K562 (cell line): ENCODE results near the gene PAQR8. TPM values are rescaled to one million over a fixed set of nuclear protein-coding genes. Genes with fewer than 3 reads are reported as not detected.
A peak's percentile ranks its signal among the peaks of the same experiment; 100 is the strongest.

ENCODE experiments used
- ATAC-seq: fragments of 200-7000 bp; cut with Tn5 transposase; 3 replicates; pipeline ENCODE4 v1.9.1; 2020; ENCODE audit warnings: moderate library complexity
- BruUV-seq: library from RNA; stranded (reverse); fragments of 400-500 nt; replicated peaks from 2 replicates; lab custom pipeline; 2021; lab: Mats Ljungman, UMichigan
- CTCF ChIA-PET: fragments of 300-600 bp; formaldehyde crosslinking; extraction: SDS; loops from one replicate; lab custom pipeline; 2021; ENCODE audit warnings: low intra/inter-chr PET ratio; lab: Yijun Ruan, JAX
- POLR2A ChIA-PET: fragments of 300-600, 350-650 bp; sonication (Branson Sonifier 250); formaldehyde crosslinking; extraction: SDS; loops from one replicate; lab custom pipeline; 2021; ENCODE audit warnings: antibody characterized with exemption, inconsistent platforms; lab: Yijun Ruan, JAX
- DNase-seq, 4 experiments: peaks; one replicate each; pipeline versions ENCODE4 v3.0.0 to v3.0.0-alpha.2; 2011 to 2018; ENCODE audit warnings: low spot score in 3 of 4, mixed read lengths in 3 of 4; ENCODE audit errors: extremely low read depth in 1 of 4
- FAIRE-seq: peaks from 2 replicates; lab custom pipeline; 2011; peaks lifted over from hg19 to GRCh38; lab: Jason Lieb, UNC
- H2AFZ ChIP-seq: 2 replicates; pipeline ENCODE4 v1.6.0; 2011; ENCODE audit warnings: low read depth, low read length, control low read depth, inconsistent platforms
- H3K27ac ChIP-seq: fragments of 200-600 bp; 3 replicates; pipeline ENCODE4 v1.8.0; 2011; ENCODE audit warnings: low read depth, mild to moderate bottlenecking, control low read depth, inconsistent platforms, low read length, moderate library complexity, mixed read lengths; ENCODE audit errors: extremely low read depth
- H3K27me3 ChIP-seq, 2 experiments: fragments of 300-600 bp in 1 of 2; 2 replicates in 1 of 2; 3 replicates in 1 of 2; pipeline versions ENCODE4 v1.6.0 to v1.8.0; 2011; ENCODE audit warnings: inconsistent platforms in 2 of 2, low read length in 2 of 2, mild to moderate bottlenecking in 1 of 2, mixed read lengths in 1 of 2, moderate library complexity in 1 of 2; ENCODE audit not compliant: control insufficient read depth in 2 of 2, insufficient read depth in 2 of 2
- H3K36me3 ChIP-seq: fragments of 300-600 bp; 3 replicates; pipeline ENCODE4 v1.8.0; 2011; ENCODE audit warnings: mild to moderate bottlenecking, low read length, inconsistent platforms; ENCODE audit not compliant: control insufficient read depth, insufficient read depth
- H3K4me1 ChIP-seq, 2 experiments: fragments of 200-600 bp in 1 of 2; replicated peaks in 1 of 2; 2 replicates in 1 of 2; 3 replicates in 1 of 2; pipeline versions ENCODE4 v1.5.1 to v1.8.0; 2011; ENCODE audit warnings: inconsistent platforms in 2 of 2, low read length in 2 of 2, mild to moderate bottlenecking in 1 of 2, mixed read lengths in 1 of 2, moderate library complexity in 1 of 2; ENCODE audit not compliant: control insufficient read depth in 2 of 2, insufficient read depth in 2 of 2
- H3K4me2 ChIP-seq: 2 replicates; pipeline ENCODE4 v1.6.1; 2011; ENCODE audit warnings: low read length, control low read depth, inconsistent platforms, mixed read lengths; ENCODE audit not compliant: insufficient read depth
- H3K4me3 ChIP-seq: fragments of 200-600 bp; sonication (generic), shearing (Covaris generic); 2 replicates; pipeline ENCODE4 v1.5.1; 2016; ENCODE audit warnings: control low read depth, inconsistent platforms
- H3K79me2 ChIP-seq: fragments of 200-600 bp; 3 replicates; pipeline ENCODE4 v1.8.0; 2011; ENCODE audit warnings: low read length, inconsistent platforms; ENCODE audit not compliant: control insufficient read depth, insufficient read depth
- H3K9ac ChIP-seq, 2 experiments: 2 replicates each; pipeline versions ENCODE4 v1.6.0 to v1.6.1; 2011; ENCODE audit warnings: low read depth in 2 of 2, low read length in 2 of 2, control low read depth in 1 of 2, inconsistent platforms in 1 of 2, mild to moderate bottlenecking in 1 of 2, mixed read lengths in 1 of 2; ENCODE audit not compliant: insufficient read depth in 1 of 2
- H3K9me1 ChIP-seq: one replicate; pipeline ENCODE4 v1.6.0; 2011; ENCODE audit warnings: inconsistent platforms, mild to moderate bottlenecking, low read length, moderate library complexity; ENCODE audit not compliant: control insufficient read depth, insufficient read depth
- H3K9me3 ChIP-seq: replicated peaks from 2 replicates; pipeline ENCODE4 v1.5.1; 2011; ENCODE audit warnings: low read depth, low read length, inconsistent platforms; ENCODE audit not compliant: control insufficient read depth, insufficient read depth
- H4K20me1 ChIP-seq: replicated peaks from 2 replicates; pipeline ENCODE4 v1.6.1; 2011; ENCODE audit warnings: low read length, inconsistent platforms, mixed read lengths; ENCODE audit not compliant: control insufficient read depth, insufficient read depth
- ARID1B ChIP-seq: fragments of 450-650 bp; IDR thresholded peaks from 2 replicates; pipeline ENCODE4 v1.6.1; 2016; ENCODE audit warnings: antibody characterized with exemption, mild to moderate bottlenecking, inconsistent platforms
- CEBPB ChIP-seq: fragments of 450-650 bp; IDR thresholded peaks from 2 replicates; pipeline ENCODE4 v1.6.1; 2016; ENCODE audit warnings: missing genetic modification characterization, missing compliant biosample characterization
- CEBPG ChIP-seq, 3 experiments: fragments of 200-800 bp in 1 of 3; sonication (Bioruptor generic) in 1 of 3; sonication (generic) in 1 of 3; formaldehyde crosslinking in 1 of 3; IDR thresholded peaks in 2 of 3; conservative IDR thresholded peaks in 1 of 3; 2 replicates each; pipeline versions ENCODE4 v1.6.1 to v1.8.0; 2016 to 2022; ENCODE audit warnings: missing compliant biosample characterization in 2 of 3, missing genetic modification characterization in 2 of 3, mild to moderate bottlenecking in 1 of 3, missing genetic modification reagents in 1 of 3
- CTBP1 ChIP-seq: fragments of 450-650 bp; IDR thresholded peaks from 2 replicates; pipeline ENCODE4 v1.6.1; 2016; ENCODE audit warnings: borderline replicate concordance
- ESRRA ChIP-seq: fragments of 450-650 bp; IDR thresholded peaks from 2 replicates; pipeline ENCODE4 v1.6.1; 2014; ENCODE audit warnings: low read depth, mild to moderate bottlenecking, moderate library complexity, borderline replicate concordance
- FOSL1 ChIP-seq: fragments of 200-800 bp; sonication (Bioruptor generic); conservative IDR thresholded peaks from 2 replicates; pipeline ENCODE4 v1.6.1; 2016; ENCODE audit warnings: missing genetic modification characterization, missing compliant biosample characterization
- GABPB2 ChIP-seq: fragments of 250-450 bp; sonication (Bioruptor Pico); conservative IDR thresholded peaks from 2 replicates; pipeline ENCODE4 v1.5.1; 2021; ENCODE audit warnings: mild to moderate bottlenecking
- JUN ChIP-seq, 2 experiments: sonication (generic) in 1 of 2; formaldehyde crosslinking in 1 of 2; IDR thresholded peaks; 2 replicates each; pipeline versions ENCODE4 v1.6.1 to v1.8.0; 2012 to 2022; ENCODE audit warnings: borderline replicate concordance in 2 of 2, mild to moderate bottlenecking in 2 of 2, improper control_type of control experiment in 1 of 2, low read depth in 1 of 2, low read length in 1 of 2, missing genetic modification reagents in 1 of 2
- JUND ChIP-seq, 2 experiments: IDR thresholded peaks; 2 replicates in 1 of 2; 3 replicates in 1 of 2; pipeline ENCODE4 v1.6.1; 2011; ENCODE audit warnings: borderline replicate concordance in 2 of 2, low read depth in 2 of 2, low read length in 2 of 2, improper control_type of control experiment in 1 of 2, missing biosample characterization in 1 of 2, missing genetic modification characterization in 1 of 2, missing genetic modification reagents in 1 of 2
- MCM5 ChIP-seq: fragments of 450-650 bp; IDR thresholded peaks from 2 replicates; pipeline ENCODE4 v1.6.1; 2016; ENCODE audit warnings: low read depth
- MEIS2 ChIP-seq: fragments of 450-650 bp; IDR thresholded peaks from 2 replicates; pipeline ENCODE4 v1.6.1; 2014; ENCODE audit warnings: mild to moderate bottlenecking; ENCODE audit not compliant: partially characterized antibody
- SPI1 ChIP-seq: IDR thresholded peaks from 2 replicates; pipeline ENCODE4 v1.6.1; 2011; ENCODE audit warnings: low read depth, low read length, control low read depth, borderline replicate concordance
- ZNF586 ChIP-seq: fragments of 450-650 bp; formaldehyde crosslinking; conservative IDR thresholded peaks from 2 replicates; pipeline ENCODE4 v1.4.0; 2020; ENCODE audit warnings: mild to moderate bottlenecking, moderate library complexity
- WGBS: fragments of 100-300 bp; shearing (Covaris generic); methylation state at CpG from one replicate; pipeline ENCODE4 v1.1.6; 2016; ENCODE audit warnings: low coverage, mixed read lengths; ENCODE audit not compliant: insufficient coverage; ENCODE audit errors: missing lambda C conversion rate; 5-methylcytosine and 5-hydroxymethylcytosine counted together
- in situ Hi-C: fragments of 300-500 bp; cut with MboI; formaldehyde crosslinking; loops from 4 replicates; pipeline ENCODE4 v1.15.0; 2018; ENCODE audit warnings: inconsistent platforms, mixed read lengths
- intact Hi-C: fragments of 100-400 bp; cut with micrococcal nuclease; formaldehyde crosslinking; loops from 2 replicates; pipeline ENCODE4 v1.14.2; 2022
- polyA plus RNA-seq, 8 experiments: library from polyadenylated mRNA; depleted of rRNA in 4 of 8; stranded (reverse) in 5 of 8; unstranded in 3 of 8; fragments of >200 nt; fragmentation: Nextera tagmentation in 2 of 8; fragmentation: Illumina TruSeq in 1 of 8; extraction: Ambion mirVana in 2 of 8; extraction: Trizol in 1 of 8; gene quantifications; 2 replicates each; pipeline versions ENCODE4 v1.2.1 to v1.2.3, GENCODE V29; 2011 to 2014; ENCODE audit warnings: inconsistent platforms in 1 of 8, missing spikeins in 1 of 8
- total RNA-seq, 7 experiments: library from RNA; depleted of rRNA in 6 of 7; stranded (reverse); fragments of >200 nt in 6 of 7; fragmentation: Illumina TruSeq in 2 of 7; extraction: Trizol in 2 of 7; gene quantifications; 2 replicates each; pipeline versions ENCODE4 v1.2.1 to v1.2.3, GENCODE V29; 2011 to 2021; ENCODE audit warnings: low replicate concordance in 1 of 7
- TF ChIP-seq, protein P1 (sequence below), 2 experiments: fragments of 450-650 bp in 1 of 2; sonication (generic) in 1 of 2; formaldehyde crosslinking in 1 of 2; IDR thresholded peaks in 1 of 2; conservative IDR thresholded peaks in 1 of 2; 2 replicates each; pipeline versions ENCODE4 v1.6.1 to v1.8.1; 2016 to 2023; ENCODE audit warnings: mild to moderate bottlenecking in 2 of 2, moderate library complexity in 2 of 2, inconsistent platforms in 1 of 2, missing genetic modification reagents in 1 of 2
- TF ChIP-seq, protein P2 (sequence below): sonication (generic); IDR thresholded peaks from 2 replicates; pipeline ENCODE4 v1.6.1; 2016
- TF ChIP-seq, protein P3 (sequence below): fragments of 250-450 bp; sonication (Bioruptor Pico); IDR thresholded peaks from 2 replicates; pipeline ENCODE4 v1.5.0; 2021

The PAQR8 gene
- total and polyA plus RNA-seq, 9 of the 15 experiments (the other 6 are each of a cell fraction or from before 2014, with no cell fraction given) = 1.4 to 10.2 (median 3.5) TPM

DNA sequence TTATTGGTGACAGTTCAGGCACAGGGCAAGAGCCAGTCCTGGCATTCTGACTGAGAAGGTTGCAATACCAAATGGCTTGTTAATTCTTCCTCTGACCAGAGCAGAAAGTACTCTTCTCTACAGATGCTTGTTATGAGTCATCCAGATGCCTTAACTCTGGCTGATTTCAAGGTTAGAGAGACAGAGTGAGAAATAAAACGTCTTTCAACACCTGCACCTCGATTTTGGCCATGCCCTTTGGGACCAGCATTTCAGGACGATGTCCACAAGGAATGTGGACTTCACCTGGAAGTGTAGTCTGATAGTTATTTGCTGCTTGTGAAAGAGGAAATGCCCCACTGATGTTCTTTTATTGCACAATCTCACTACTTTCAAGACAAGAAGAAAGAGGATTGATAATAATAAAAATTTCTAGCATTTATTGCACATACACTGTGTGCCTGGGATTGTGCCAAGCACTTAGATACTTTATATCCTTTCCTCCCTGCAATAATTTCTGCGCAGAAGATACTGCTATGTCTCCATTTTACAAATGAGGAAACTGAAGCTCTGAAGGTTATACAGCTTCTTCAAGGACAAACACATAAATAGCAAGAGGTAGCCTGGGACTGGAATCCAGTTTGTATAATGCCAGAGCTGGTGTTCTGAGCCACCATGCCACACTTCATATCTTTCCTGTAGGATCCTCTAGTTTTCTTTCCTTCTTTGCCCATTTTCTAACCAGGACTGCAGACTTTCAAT, 43.9 kb upstream of the PAQR8 start:
- Histone ChIP-seq H3K79me2 (no peaks in the 10 kb centered on the region), H3K9me3 (no peaks in the 10 kb centered on the region), H3K4me1 (peaks cover 3 to 20% of the 10 kb centered on the region in 2 experiments; a peak in 4 of 5 replicates), H3K4me3 (no peak overlapping the region), H2AFZ (peak overlapping the region; percentile 57), H4K20me1 (no peaks in the 10 kb centered on the region), H3K27ac (no peak overlapping the region), H3K9me1 (no peaks in the 10 kb centered on the region), H3K27me3 (no peaks in the 10 kb centered on the region), H3K36me3 (no peaks in the 10 kb centered on the region), H3K9ac (no peak overlapping the region), H3K4me2 (no peak overlapping the region)
- in situ Hi-C loops = no loop called here
- BruUV-seq = no TSS peak
- FAIRE-seq (peak; percentile 87), ATAC-seq (peak; percentile 66), DNase-seq (no peak)
- peak; percentile 84 for TF ChIP-seq JUND (IDR thresholded peaks at IDR 0.05; ENCODE audit: borderline replicate concordance, low read depth, low read length)
- TF ChIP-seq JUND (tag; IDR thresholded peaks at IDR 0.05; ENCODE audit: borderline replicate concordance, low read depth, low read length) = peak; percentile 81
- TF ChIP-seq MEIS2 = peak; percentile 11
- TF ChIP-seq ESRRA = peak; percentile 88
- TF ChIP-seq SPI1 = peak; percentile 42; the same call in 1 of the 2 replicates
- 0 out of 2 replicates have a peak, but pooled peaks have one; percentile 19 for TF ChIP-seq CTBP1
- TF ChIP-seq, protein P1, sequence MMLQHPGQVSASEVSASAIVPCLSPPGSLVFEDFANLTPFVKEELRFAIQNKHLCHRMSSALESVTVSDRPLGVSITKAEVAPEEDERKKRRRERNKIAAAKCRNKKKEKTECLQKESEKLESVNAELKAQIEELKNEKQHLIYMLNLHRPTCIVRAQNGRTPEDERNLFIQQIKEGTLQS (IDR thresholded peaks at IDR 0.05) = peak; percentile 85
- TF ChIP-seq, protein P1 (CRISPR knock-in tag; conservative IDR thresholded peaks at IDR 0.05) = no peak
- TF ChIP-seq, protein P2, sequence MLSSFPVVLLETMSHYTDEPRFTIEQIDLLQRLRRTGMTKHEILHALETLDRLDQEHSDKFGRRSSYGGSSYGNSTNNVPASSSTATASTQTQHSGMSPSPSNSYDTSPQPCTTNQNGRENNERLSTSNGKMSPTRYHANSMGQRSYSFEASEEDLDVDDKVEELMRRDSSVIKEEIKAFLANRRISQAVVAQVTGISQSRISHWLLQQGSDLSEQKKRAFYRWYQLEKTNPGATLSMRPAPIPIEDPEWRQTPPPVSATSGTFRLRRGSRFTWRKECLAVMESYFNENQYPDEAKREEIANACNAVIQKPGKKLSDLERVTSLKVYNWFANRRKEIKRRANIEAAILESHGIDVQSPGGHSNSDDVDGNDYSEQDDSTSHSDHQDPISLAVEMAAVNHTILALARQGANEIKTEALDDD = 0 out of 2 replicates have a peak, but pooled peaks have one; percentile 34
- TF ChIP-seq CEBPG (CRISPR knock-in tag; IDR thresholded peaks at IDR 0.05) = peak; percentile 68
- peak; percentile 79 to 91 for TF ChIP-seq CEBPG (tag; conservative IDR thresholded peaks at IDR 0.05 in 1 of 2, IDR thresholded peaks at IDR 0.05 in 1 of 2)
- 0 out of 2 replicates have a peak, but pooled peaks have one; percentile 43 for TF ChIP-seq JUN (IDR thresholded peaks at IDR 0.05; ENCODE audit: borderline replicate concordance, low read depth, low read length)
- TF ChIP-seq JUN (CRISPR knock-in tag; IDR thresholded peaks at IDR 0.05; ENCODE audit: borderline replicate concordance) = no peak
- TF ChIP-seq, protein P3, sequence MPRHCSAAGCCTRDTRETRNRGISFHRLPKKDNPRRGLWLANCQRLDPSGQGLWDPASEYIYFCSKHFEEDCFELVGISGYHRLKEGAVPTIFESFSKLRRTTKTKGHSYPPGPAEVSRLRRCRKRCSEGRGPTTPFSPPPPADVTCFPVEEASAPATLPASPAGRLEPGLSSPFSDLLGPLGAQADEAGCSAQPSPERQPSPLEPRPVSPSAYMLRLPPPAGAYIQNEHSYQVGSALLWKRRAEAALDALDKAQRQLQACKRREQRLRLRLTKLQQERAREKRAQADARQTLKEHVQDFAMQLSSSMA = no peak
- TF ChIP-seq CEBPB = peak; percentile 97
- TF ChIP-seq FOSL1 (tag) = peak; percentile 75
- no peak for TF ChIP-seq MCM5
- TF ChIP-seq ARID1B = 0 out of 2 replicates have a peak, but pooled peaks have one; percentile 23
- TF ChIP-seq ZNF586 = no peak
- no peak for TF ChIP-seq GABPB2 (CRISPR knock-in tag)
- CTCF ChIA-PET = no interaction called here
- intact Hi-C loops = loop anchor here (5.0 kb wide), 1 partner anchor 44 kb away; the partner anchor contains the start of gene PAQR8
- WGBS = 16% methylated on average over 4 of the region's 4 CpGs
- POLR2A ChIA-PET = no interaction called here
